Fibroblast of mammary gland (primary cell): ENCODE measurements around the gene PRODH2.

Experiments used
- DNase-seq: peaks from one replicate; pipeline ENCODE4 v3.0.0-alpha.2; 2010; ENCODE audit warnings: low read depth
- H3K4me3 ChIP-seq: 2 replicates; pipeline ENCODE4 v1.5.1; 2011; ENCODE audit warnings: low read depth, mild to moderate bottlenecking, low read length, moderate library complexity; ENCODE audit not compliant: control insufficient read depth
- TF ChIP-seq, protein P1 (sequence below): conservative IDR thresholded peaks from 2 replicates; pipeline ENCODE4 v1.5.1; 2011; ENCODE audit warnings: low read depth, low read length, inconsistent platforms; ENCODE audit not compliant: control insufficient read depth, insufficient read depth

PRODH2 gene, protein sequence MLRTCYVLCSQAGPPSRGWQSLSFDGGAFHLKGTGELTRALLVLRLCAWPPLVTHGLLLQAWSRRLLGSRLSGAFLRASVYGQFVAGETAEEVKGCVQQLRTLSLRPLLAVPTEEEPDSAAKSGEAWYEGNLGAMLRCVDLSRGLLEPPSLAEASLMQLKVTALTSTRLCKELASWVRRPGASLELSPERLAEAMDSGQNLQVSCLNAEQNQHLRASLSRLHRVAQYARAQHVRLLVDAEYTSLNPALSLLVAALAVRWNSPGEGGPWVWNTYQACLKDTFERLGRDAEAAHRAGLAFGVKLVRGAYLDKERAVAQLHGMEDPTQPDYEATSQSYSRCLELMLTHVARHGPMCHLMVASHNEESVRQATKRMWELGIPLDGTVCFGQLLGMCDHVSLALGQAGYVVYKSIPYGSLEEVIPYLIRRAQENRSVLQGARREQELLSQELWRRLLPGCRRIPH

DNA sequence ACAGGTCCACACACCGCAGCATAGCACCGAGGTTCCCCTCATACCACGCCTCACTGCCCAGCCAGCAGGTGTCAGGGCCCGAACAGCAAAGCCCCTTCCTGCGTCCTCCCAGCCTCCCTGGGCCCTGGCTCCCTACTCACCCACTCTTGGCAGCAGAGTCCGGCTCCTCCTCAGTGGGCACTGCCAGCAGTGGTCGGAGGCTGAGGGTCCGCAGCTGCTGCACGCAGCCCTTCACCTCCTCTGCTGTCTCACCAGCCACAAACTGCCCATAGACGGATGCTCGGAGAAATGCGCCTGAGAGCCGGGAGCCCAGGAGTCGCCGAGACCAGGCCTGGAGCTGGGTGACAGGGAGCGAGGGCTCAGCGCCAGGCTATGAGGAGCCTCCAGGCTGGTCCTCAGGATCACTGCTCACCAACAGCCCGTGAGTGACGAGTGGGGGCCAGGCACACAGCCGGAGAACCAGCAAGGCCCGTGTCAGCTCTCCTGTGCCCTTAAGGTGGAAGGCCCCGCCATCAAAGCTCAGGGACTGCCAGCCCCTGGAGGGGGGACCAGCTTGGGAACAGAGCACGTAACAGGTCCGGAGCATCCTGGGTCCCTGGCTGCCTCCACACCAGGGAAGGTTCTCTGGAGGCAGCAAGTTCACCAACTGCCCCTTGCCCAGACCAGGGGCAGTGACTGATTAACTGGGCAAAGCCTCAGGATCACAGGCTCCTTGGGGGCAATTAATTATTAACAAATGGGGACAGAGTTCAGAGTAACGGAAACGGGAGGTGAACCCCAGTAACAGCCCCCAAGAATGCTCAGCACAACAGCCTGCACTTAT lies at the start of gene PRODH2:
Gene PRODH2, minus strand, starts transcription at position 626 of the 823 bp plus-strand sequence. Its CDS starts 40 bp downstream, at position 586.
- no peak for DNase-seq
- TF ChIP-seq, protein P1, sequence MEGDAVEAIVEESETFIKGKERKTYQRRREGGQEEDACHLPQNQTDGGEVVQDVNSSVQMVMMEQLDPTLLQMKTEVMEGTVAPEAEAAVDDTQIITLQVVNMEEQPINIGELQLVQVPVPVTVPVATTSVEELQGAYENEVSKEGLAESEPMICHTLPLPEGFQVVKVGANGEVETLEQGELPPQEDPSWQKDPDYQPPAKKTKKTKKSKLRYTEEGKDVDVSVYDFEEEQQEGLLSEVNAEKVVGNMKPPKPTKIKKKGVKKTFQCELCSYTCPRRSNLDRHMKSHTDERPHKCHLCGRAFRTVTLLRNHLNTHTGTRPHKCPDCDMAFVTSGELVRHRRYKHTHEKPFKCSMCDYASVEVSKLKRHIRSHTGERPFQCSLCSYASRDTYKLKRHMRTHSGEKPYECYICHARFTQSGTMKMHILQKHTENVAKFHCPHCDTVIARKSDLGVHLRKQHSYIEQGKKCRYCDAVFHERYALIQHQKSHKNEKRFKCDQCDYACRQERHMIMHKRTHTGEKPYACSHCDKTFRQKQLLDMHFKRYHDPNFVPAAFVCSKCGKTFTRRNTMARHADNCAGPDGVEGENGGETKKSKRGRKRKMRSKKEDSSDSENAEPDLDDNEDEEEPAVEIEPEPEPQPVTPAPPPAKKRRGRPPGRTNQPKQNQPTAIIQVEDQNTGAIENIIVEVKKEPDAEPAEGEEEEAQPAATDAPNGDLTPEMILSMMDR = no peak

DNA sequence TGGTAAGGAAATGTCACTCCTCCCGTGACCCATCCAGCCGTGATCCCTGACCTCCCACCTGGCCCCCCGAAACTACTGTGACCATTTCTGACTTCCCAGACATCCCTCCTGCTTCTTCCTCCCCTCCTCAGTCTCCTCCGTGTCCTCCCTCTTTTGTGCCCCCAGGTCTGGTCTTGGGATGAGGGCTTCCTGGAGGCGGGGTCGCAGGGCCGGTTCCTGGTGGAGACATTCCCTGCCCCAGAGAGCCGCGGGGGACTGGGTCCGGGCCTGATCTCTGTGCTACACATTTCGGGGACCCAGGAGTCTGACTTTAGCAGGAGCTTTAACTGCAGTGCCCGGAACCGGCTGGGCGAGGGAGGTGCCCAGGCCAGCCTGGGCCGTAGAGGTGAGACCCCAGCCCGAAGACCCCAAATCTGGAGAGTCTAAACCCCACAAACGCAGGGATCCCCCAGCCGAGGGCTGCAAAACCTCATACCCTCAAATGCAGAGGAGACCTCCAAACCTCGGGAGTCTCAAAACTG lies 49.1 kb upstream of the PRODH2 start:
- TF ChIP-seq, protein P1 = no peak
- no peak overlapping the region for H3K4me3 ChIP-seq
- no peak for DNase-seq

More for the DNA sequence above, at the start of gene PRODH2:
- no peak within 1 kb of the TSS for H3K4me3 ChIP-seq

DNA sequence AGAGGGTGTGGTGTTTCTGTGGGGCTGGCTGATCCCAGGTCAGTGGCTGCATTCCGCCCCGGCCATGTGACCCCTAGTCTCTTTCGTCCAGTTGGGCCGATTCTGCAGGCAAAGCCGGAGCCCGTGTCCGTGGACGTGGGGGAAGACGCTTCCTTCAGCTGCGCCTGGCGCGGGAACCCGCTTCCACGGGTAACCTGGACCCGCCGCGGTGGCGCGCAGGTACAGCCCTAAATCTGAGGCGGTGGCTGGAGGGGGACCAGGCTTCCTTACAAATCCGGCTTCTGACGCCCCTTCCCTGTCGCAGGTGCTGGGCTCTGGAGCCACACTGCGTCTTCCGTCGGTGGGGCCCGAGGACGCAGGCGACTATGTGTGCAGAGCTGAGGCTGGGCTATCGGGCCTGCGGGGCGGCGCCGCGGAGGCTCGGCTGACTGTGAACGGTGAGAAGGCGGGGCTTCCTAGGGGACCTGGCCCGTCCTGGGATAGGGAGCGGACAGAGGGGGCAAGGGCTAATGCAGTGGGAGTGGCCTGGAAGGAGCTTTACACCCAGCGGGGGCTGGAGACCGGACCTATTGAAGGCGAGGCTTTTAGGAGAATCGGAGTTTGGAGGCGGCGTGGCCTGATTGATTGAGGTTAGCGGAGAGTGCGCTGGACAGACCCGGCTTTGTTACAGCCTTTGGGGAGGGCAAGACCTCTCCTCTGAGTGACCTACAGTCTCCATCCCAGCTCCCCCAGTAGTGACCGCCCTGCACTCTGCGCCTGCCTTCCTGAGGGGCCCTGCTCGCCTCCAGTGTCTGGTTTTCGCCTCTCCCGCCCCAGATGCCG lies 48.4 kb upstream of the PRODH2 start:
- no peak for DNase-seq
- H3K4me3 ChIP-seq = no peak overlapping the region
- TF ChIP-seq, protein P1 = no peak

DNA sequence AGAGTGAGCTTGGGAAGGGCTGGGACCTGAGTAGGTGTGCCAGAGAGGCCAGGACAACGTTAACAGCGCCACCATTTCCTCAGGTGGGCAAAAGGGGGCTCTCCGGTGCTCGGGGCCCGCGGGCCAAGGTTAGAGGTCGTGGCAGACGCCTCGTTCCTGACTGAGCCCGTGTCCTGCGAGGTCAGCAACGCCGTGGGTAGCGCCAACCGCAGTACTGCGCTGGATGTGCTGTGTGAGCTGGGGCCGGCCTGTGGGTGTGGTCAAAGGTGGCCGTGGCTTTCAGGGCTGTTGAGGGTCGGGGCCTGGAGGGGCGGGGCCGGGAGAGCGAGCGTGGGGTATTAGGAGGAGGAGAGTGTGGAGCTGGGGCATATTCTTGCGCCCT lies 47.8 kb upstream of the PRODH2 start:
- no peak for DNase-seq
- TF ChIP-seq, protein P1 = no peak
- H3K4me3 ChIP-seq = no peak overlapping the region

DNA sequence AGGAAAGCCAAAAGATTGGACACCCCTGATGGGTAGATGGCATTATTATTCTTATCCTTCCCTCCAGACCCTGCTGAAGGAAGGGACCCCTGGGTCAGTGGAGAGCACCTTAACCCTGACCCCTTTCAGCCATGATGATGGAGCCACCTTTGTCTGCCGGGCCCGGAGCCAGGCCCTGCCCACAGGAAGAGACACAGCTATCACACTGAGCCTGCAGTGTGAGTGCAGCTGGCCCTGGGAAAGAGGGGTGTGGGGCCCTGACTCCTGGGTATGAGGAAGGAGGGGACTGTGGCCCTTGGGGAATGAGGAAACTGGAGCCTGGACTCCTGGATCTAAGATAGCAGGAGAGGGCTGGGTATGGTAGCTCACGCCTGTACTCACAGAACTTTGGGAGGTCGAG lies 46.8 kb upstream of the PRODH2 start:
- no peak overlapping the region for H3K4me3 ChIP-seq
- no peak for DNase-seq
- TF ChIP-seq, protein P1 = no peak

DNA sequence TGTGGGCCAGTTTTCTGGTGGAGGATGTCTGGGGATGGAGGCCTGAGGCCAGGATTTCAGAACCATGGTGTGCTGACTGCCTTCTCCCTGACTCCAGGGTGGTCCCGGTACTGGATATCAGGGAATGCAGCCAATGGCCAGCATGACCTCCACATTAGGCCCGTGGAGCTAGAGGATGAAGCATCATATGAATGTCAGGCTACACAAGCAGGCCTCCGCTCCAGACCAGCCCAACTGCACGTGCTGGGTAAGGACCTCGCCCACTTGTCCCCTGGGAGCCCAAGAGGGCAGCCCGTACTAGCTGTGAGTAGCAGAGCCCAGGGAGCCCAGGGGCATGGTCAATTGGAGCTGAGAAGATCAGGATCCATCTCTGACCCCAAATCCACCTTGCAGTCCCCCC lies 45.7 kb upstream of the PRODH2 start:
- no peak for DNase-seq
- TF ChIP-seq, protein P1 = no peak
- H3K4me3 ChIP-seq = no peak overlapping the region
